ENCODE measurements around the gene CD79A. TPM values are rescaled to one million over a fixed set of nuclear protein-coding genes. Genes with fewer than 3 reads are reported as not detected.

CD79A gene
- total and polyA plus RNA-seq, 8 donors: 1.5 to 18.7 (median 3.2) TPM; not detected in 3

DNA sequence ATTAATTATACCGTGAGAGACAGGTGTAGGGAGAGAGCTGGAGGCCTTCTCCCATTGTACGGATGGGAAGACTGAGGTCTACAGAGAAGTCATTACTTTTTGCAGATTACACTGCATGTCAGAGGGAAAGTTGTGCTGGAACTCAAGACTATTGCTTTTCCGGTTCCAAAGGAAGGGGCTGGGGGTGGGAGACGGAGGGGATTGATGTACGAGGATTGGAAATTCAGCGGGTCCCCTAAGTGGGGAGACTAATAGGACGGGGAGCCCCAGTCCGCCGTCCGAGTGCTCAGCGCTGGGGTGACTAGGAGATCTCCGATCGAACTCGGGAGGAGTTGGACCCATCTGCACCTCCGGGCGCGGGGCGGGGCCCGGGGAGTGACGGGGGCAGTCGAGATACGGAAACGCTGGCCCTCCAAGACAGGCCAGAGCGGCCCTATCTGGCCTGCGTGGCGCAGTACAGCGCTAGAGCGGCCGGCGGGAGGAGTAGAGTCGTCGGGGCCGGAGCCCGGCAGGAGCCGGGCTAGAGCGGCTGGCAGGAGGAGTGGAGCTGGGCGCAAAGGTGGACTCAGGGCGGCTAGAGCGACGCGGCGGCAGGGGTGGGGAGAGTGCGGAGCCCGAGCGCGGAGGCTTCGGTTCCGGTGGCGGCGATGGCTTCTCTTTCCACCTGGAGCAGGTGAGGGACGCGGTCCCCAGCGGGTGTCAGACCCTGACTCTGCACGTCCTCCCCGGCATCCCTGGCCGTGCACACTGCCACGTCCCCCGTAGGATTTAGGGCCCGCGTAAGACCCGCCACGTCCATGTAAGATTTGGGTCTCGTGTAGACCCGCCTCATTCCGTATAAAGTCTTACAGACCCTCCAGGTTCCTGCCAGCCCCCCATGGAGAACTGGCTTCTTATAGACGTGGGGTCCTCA lies 7.0 kb downstream of the CD79A start:
- 1 to 2% (median 1%) methylated on average over 61 to 66 of the region's 66 CpGs for WGBS, 5 donors
- H3K4me1 ChIP-seq: peaks cover 33 to 57% (median 50%) of the 10 kb centered on the region in 4 donors
- TF ChIP-seq POLR2A (IDR thresholded peaks at IDR 0.05): peak in 1 of 4 donors; percentile 43
- no peak for TF ChIP-seq EP300 (IDR thresholded peaks at IDR 0.05)
- TF ChIP-seq CTCF (IDR thresholded peaks at IDR 0.05): peak in 1 of 7 experiments; percentile 30
- TF ChIP-seq POLR2AphosphoS5 (IDR thresholded peaks at IDR 0.05): peak; percentile 87 to 94 (median 91)
- H3K27me3 ChIP-seq: no peaks in the 10 kb centered on the region
- intact Hi-C loops (cut with DNase I; ENCODE audit: low total_unique reads): no loop called here
- H3K27ac ChIP-seq: peak overlapping the region; percentile 83 to 96 (median 90)
- H3K4me3 ChIP-seq: peak overlapping the region; percentile 74 to 96 (median 78)
- H3K36me3 ChIP-seq: peaks cover 12 to 15% (median 14%) of the 10 kb centered on the region in 4 donors
- no peaks in the 10 kb centered on the region for H3K9me3 ChIP-seq
- DNase-seq: peak; percentile 97 to 98

DNA sequence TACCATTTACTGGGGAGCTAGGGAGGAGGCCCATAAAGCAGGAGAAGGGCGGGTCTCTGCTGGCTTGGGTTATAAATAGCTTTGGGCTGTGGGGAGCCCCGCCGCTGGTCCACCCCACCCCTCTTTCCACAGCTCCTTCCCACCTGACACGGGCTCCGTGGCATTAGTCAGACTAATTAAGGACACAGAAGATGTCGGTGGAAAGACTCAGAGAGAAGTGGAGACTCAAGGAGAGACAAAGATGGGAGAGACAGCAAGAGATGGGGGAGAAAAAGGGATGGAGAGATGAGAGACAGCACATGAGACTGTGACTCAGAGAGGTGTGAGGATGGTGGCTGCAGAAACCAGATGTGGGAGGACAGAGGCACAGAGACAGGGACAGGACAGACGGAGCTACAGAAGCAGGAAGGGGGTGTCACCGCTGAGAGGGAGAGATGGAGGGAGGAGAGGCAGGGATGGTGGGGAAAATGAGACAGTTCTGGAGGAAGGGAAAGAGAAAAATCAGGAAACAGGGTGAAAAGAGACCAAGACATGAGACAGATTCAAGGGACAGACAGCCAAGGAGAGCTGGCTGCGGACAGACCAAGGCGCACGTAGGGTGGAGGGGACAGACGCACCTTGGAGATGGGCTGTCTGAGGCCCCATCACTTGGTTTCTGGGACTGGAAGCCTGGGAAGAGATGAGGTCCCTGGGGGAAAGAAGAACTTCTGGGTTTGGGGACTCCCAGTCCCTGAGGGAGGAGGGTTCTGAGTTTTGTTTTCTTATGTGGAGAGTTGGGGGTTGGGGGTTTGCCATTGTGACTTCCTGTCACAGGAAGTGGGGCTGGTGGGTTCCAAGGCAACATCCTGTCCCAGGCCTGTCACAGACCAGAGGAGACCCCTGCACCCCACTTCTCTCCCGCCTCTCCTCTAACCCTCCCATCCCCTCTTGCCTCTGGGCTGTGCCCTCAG lies 10.0 kb downstream of the CD79A start:
- Histone ChIP-seq H3K4me3 (peak overlapping the region; percentile 8 to 96 (median 52)), H3K9me3 (no peaks in the 10 kb centered on the region), H3K4me1 (peaks cover 33 to 59% (median 49%) of the 10 kb centered on the region in 4 donors), H3K27ac (peak overlapping the region; percentile 56 to 80 (median 71)), H3K36me3 (peaks cover 23 to 43% (median 39%) of the 10 kb centered on the region in 4 donors), H3K27me3 (no peaks in the 10 kb centered on the region)
- TF ChIP-seq POLR2AphosphoS5 (IDR thresholded peaks at IDR 0.05): no peak
- TF ChIP-seq CTCF (IDR thresholded peaks at IDR 0.05): no peak
- TF ChIP-seq EP300 (IDR thresholded peaks at IDR 0.05): no peak
- TF ChIP-seq POLR2A (IDR thresholded peaks at IDR 0.05): no peak
- 42 to 47% (median 45%) methylated on average over 13 of the region's 13 CpGs for whole genome bisulfite sequencing, 5 donors
- peak in 1 of 2 donors; percentile 66 for DNase-seq
- intact Hi-C loops (cut with DNase I; ENCODE audit: low total_unique reads): no loop called here

DNA sequence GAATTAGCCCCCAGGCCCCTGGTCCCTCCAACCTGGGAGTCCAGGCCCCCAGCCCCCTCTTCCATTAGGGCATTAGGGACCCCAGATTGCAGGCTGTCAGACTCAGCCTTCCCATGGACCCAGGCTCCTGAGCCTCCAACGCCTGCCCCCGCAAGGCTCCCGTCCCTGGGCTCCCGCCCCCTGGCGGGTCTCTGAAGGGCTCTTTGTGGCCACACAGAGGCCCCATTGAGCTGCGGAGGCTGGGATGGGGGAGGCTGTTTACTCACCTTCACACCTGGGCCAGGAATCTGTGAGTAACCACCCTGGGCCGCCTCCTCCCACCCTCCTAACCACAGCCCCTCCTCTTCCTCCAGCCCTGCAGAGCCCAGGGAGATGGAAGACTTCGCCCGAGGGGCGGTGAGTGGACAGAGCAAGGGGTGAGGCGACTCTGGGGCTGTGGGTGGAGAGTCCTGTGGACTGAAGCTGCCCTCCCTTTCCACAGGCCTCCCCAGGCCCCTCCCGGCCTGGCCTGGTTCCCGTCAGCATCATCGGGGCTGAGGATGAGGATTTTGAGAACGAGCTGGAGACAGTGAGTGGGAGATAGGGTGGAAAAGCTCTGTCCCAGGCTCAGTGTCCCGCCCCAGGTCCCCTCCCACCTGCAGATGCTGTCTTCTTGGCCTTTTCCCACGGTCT lies 10.8 kb downstream of the CD79A start:
- Histone ChIP-seq H3K36me3 (peaks cover 31 to 51% (median 47%) of the 10 kb centered on the region in 4 donors), H3K4me1 (peaks cover 33 to 51% (median 45%) of the 10 kb centered on the region in 4 donors), H3K9me3 (no peaks in the 10 kb centered on the region), H3K27me3 (no peaks in the 10 kb centered on the region), H3K27ac (peak overlapping the region; percentile 56 to 80 (median 71)), H3K4me3 (peak overlapping the region; percentile 8 to 96 (median 52))
- intact Hi-C loops (cut with DNase I; ENCODE audit: low total_unique reads): no loop called here
- 18 to 35% (median 25%) methylated on average over 17 of the region's 17 CpGs for WGBS, 5 donors
- DNase-seq: peak; percentile 76 to 95
- TF ChIP-seq EP300 (IDR thresholded peaks at IDR 0.05) (no peak), CTCF (IDR thresholded peaks at IDR 0.05) (peak in 2 of 7 experiments; percentile 24 to 26), POLR2A (IDR thresholded peaks at IDR 0.05) (no peak), POLR2AphosphoS5 (IDR thresholded peaks at IDR 0.05) (peak in 2 of 3 donors; percentile 38 to 69)
